Activated CD8-positive, alpha-beta memory T cell treated with anti-CD3 and anti-CD28 coated beads, Interleukin-2, amount 50 U/mL, for 4 hours (primary cell): ENCODE data around the gene GTF2F1.
"Not testable (repeated sequence)": the region's sequence is repeated elsewhere in the genome, so short reads cannot be mapped to it uniquely, and the experiment has no call there.

Source experiments
- DNase-seq: peaks from one replicate; pipeline ENCODE4 v3.0.0-alpha.2; 2020

The GTF2F1 gene

DNA sequence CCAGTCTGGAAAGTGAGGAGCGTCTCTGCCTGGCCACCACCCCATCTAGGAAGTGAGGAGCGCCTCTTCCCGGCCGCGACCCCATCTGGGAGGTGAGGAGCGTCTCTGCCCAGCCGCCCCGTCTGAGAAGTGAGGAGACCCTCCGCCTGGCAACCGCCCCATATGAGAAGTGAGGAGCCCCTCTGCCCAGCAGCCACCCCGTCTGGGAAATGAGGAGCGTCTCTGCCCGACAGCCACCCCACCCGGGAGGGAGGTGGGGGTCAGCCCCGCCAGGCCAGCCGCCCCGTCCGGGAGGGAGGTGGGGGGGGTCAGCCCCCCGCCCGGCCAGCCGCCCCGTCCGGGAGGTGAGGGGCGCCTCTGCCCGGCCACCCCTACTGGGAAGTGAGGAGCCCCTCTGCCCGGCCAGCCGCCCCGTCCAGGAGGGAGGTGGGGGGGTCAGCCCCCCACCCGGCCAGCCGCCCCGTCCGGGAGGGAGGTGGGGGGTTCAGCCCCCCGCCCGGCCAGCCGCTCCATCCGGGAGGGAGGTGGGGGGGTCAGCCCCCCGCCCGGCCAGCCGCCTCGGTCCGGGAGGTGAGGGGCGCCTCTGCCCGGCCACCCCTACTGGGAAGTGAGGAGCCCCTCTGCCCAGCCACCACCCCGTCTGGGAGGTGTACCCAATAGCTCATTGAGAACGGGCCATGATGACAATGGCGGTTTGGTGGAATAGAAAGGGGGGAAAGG, 37.5 kb downstream of the GTF2F1 start:
- DNase-seq: not testable (repeated sequence)

DNA sequence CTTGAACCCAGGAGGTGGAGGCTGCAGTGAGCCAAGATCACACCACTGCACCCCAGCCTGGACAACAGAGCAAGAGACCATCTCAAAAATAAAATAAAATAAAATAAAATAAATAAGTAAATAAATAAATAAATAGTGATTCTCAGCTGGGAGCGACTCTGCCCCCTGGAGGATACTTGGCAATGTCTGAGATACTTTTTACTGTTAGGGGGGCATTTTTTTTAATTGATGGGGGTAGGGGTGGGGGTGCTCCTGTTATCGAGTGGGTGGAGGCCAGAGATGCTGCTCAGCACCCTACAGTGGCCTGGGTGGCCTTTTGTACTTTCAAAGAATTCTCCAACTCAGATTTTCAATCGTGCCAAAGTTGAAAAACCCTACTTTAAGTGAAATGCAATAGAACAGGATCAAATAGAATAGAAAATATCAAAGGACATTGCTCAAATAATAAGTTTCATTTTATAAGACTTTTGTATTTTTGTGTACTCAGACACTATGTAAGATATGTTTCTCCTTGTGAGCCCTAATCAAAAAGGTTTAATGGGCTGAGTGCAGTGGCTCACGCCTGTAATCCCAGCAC, 38.8 kb downstream of the GTF2F1 start:
- DNase-seq: no peak

DNA sequence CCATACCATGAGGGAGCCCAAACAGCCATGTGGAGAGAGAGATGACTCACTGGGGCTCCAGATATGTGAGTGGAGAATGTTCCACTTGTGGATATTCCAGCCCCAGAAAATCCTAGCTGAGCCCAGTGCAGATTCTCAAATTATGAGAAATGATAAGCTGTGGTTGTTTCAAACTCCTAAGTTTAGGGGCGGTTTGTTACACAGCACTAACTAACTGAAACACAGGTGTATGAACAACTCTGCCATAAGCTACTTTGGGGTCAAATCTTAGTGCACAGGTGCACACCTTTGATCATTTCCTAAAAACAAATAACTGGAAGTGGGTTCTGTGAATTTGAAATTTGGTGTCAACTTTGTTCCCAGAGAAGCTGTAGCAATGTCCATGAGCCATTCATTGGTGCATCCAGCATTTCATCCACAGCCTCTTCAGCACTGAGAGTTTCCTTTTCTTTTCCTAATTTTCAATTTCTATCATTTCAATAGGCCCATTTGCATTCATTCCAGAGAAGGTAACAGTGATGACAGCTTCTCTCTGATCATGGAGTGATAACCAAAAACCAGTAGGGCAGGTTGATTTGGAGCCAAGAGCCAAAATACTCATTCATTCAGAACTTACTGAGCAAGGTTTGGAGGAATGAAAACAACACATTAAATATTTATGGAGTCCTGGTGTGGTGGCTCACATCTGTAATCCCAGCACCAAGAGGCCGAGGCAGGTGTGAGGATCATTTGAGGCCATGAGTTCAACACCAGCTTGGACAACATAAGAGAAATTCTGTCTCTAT, 40.4 kb downstream of the GTF2F1 start:
- DNase-seq: no peak

DNA sequence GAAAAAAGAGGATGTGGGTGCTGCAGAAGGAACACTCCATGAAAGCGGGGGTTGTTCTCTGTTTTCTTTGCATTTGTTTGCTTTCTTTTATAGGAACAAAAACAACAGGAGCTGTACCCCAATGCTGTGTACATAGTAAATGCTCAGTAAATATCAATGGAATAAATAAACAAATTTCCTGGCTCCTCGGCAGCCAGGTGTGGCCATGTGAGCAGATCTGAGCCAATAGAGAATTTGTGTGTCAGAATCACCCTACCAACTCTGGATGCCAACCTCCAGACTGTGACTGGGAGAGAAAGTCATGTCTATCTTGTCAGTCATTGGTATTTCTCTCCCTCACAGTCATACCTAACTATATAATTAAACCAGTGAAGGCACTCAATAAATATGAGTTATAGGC, 42.3 kb downstream of the GTF2F1 start:
- DNase-seq: no peak

DNA sequence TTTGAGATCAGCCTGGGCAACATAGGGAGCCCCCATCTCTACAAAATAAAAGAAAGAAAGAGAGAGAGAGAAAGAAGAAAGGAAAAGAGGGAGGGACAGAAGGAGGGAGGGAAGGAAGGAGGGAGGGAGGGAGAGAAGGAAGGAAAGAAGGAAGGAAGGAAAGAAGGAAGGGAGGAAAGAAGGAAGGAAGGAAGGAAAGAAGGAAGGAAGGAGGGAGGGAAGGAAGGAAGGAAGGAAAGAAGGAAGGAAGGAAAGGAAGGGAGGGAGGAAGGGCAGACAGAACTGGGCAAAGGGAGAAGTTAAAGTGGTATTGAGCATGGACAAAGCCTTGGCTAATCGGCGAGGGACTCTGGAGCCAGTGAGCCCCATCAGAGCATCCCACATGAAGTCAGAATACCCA, 43.7 kb downstream of the GTF2F1 start:
- not testable (repeated sequence) for DNase-seq

DNA sequence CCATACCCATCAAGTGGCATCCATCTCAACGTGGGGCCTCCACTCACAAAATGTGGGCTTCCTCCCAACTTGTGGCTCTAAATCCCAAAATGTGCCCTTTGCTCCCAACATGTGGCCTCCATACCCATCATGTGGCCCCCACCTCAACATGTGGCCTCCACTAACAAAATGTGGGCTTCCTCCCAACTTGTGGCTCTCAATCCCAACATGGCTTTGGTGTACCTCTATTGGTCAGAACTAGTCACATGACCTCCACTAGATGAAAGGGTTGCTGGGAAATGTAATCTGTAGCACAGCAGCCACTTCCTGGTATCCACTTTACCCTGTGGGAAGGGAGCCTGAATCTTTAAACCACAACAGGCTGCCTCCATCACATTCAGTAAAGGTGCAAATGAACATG, 49.5 kb downstream of the GTF2F1 start:
- DNase-seq: no peak

DNA sequence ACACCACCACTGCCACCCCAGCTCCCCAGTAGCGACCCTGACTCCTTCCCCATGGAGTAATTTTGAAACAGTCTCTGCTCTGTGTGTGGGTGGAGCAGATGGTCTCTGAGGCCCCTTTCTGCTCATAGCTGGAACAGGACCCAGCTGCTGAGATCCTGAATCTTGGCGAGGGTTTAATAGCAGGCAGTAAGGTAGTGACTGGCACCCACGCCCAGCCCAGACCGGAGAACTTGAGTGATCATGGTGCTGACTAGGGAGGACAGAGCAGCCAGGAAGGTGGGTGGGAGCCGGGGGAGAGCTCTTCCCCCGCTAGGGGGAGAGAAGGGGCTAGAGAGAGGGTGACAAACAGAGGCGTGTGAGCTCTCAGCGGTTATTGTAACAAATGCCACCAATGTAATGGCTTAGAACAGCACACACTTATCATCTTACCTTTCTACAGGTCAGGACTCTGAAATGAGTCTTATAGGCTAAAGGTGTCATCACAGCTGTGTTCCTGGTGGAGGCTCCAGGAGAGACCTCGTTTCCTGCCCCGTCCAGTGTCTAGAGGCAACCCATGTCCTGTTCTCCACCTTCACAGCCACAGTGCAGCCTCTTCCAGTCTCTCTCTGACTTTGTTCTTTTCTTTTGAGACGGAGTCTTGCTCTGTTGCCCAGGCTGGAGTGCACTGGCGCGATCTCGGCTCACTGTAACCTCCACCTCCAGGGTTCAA, 52.3 kb downstream of the GTF2F1 start:
- DNase-seq: no peak

DNA sequence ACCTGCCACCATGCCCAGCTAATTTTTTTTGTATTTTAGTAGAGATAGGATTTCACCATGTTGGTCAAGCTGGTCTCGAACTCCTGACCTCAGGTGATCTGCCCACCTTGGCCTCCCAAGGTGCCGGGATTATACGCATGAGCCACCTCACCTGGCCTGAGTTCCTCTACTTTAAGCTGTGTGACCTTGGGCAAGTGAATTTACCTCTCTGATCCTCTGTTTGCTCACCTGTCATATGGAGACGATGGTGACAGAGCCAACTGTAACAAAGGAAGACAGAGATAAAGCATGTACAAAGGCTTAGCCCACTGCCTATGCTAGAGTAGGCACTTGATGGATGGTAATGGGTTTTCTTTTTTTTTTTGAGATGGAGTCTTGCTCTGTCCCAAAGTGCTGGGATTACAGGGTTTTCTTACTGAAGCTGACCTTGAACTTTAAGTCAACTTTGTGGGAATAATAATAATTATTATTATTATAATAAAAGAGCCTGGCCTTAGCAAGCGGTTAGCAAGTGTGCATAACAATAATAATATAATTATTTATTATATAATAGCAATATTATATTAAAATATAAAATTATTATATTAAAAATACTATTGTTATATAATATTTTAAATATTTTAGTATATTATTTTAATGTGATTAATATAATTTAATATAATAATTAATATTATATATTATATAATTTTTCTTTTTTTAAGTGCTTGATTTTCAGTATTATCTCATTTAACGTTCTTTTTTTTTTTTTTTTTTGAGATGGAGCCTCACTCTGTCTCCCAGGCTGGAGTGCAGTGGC, 58.3 kb downstream of the GTF2F1 start:
- DNase-seq: no peak

DNA sequence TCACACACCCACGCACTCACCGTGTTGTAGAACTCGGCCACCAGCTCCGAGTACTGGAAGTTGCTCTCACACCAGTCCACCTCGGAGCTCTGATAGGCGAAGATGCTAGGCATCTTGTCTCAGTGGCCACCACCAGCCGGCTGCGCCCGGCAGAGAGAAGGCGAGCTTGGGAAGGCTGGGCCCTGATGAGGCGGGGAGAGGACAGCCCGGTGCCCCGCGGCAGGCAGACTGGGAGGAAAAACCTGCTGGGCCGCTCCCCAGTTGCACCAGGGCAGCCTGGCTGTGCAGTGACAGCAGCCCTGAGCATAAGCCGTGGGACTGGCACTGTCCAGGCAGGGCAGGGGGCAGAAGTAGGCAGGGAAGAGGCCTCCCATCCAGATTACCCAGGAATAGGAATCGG, 59.5 kb downstream of the GTF2F1 start, which contains the start of gene ACER1:
Gene ACER1, minus strand, starts transcription at position 174 of the 400 bp plus-strand sequence. Its CDS starts 61 bp downstream, at position 113.
- no peak for DNase-seq
